ENCODE data around the gene RPS6KA6. TPM values are rescaled to one million over a fixed set of nuclear protein-coding genes. Genes with fewer than 3 reads are reported as not detected.

RPS6KA6 gene
- polyA plus RNA-seq, 1 of the 3 experiments (the other 2 are of a cell fraction) = 1.7 TPM

GRCh38 chrX:84205276-84205675 lies 17.3 kb upstream of the RPS6KA6 start (continued):
- TF ChIP-seq, protein P1, sequence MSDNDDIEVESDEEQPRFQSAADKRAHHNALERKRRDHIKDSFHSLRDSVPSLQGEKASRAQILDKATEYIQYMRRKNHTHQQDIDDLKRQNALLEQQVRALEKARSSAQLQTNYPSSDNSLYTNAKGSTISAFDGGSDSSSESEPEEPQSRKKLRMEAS (IDR thresholded peaks at IDR 0.05; ENCODE audit: low read depth) = no peak
- TF ChIP-seq FOXJ3 (CRISPR knock-in tag; IDR thresholded peaks at IDR 0.05) = no peak
- TF ChIP-seq, protein P2, sequence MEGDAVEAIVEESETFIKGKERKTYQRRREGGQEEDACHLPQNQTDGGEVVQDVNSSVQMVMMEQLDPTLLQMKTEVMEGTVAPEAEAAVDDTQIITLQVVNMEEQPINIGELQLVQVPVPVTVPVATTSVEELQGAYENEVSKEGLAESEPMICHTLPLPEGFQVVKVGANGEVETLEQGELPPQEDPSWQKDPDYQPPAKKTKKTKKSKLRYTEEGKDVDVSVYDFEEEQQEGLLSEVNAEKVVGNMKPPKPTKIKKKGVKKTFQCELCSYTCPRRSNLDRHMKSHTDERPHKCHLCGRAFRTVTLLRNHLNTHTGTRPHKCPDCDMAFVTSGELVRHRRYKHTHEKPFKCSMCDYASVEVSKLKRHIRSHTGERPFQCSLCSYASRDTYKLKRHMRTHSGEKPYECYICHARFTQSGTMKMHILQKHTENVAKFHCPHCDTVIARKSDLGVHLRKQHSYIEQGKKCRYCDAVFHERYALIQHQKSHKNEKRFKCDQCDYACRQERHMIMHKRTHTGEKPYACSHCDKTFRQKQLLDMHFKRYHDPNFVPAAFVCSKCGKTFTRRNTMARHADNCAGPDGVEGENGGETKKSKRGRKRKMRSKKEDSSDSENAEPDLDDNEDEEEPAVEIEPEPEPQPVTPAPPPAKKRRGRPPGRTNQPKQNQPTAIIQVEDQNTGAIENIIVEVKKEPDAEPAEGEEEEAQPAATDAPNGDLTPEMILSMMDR (IDR thresholded peaks at IDR 0.05) = no peak
- no peak for TF ChIP-seq TAF1 (IDR thresholded peaks at IDR 0.05; ENCODE audit: borderline replicate concordance, low read depth, low read length)
- no peak for TF ChIP-seq MXI1 (IDR thresholded peaks at IDR 0.05; ENCODE audit: low read depth, low read length)
- no peak for TF ChIP-seq RXRA (IDR thresholded peaks at IDR 0.05; ENCODE audit: borderline replicate concordance, low read depth)
- TF ChIP-seq, protein P3, sequence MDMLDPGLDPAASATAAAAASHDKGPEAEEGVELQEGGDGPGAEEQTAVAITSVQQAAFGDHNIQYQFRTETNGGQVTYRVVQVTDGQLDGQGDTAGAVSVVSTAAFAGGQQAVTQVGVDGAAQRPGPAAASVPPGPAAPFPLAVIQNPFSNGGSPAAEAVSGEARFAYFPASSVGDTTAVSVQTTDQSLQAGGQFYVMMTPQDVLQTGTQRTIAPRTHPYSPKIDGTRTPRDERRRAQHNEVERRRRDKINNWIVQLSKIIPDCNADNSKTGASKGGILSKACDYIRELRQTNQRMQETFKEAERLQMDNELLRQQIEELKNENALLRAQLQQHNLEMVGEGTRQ (IDR thresholded peaks at IDR 0.05; ENCODE audit: borderline replicate concordance, low read depth, low read length) = no peak
- no peak for TF ChIP-seq FOSL2 (IDR thresholded peaks at IDR 0.05; ENCODE audit: borderline replicate concordance, low read depth)
- TF ChIP-seq NFIC (IDR thresholded peaks at IDR 0.05; ENCODE audit: borderline replicate concordance) = no peak
- TF ChIP-seq SMC3 (IDR thresholded peaks at IDR 0.05; ENCODE audit: low read depth, low read length) = no peak
- no peak for TF ChIP-seq POLR2AphosphoS5 (IDR thresholded peaks at IDR 0.05; ENCODE audit: low read depth, low read length)

GRCh38 chrX:84199688-84200087 lies 11.7 kb upstream of the RPS6KA6 start:
- no peak for DNase-seq
- Histone ChIP-seq H3K4me1 (ENCODE audit: control insufficient read depth in 1 of 2, insufficient read depth in 2 of 2, low read depth in 1 of 2, low read length in 1 of 2) (no peaks in the 10 kb centered on the region), H4K20me1 (ENCODE audit: insufficient read depth) (no peaks in the 10 kb centered on the region), H3K4me3 (ENCODE audit: low read depth in 2 of 2, low read length in 1 of 2) (no peak overlapping the region), H3F3A (replicated peaks; ENCODE audit: insufficient read depth) (no peaks in the 10 kb centered on the region), H3K79me2 (ENCODE audit: insufficient read depth) (no peaks in the 10 kb centered on the region), H3K27ac (ENCODE audit: low read depth in 2 of 2, low read length in 1 of 2) (no peak overlapping the region), H3K9me2 (no peaks in the 10 kb centered on the region), H2AFZ (ENCODE audit: low read depth) (no peak overlapping the region), H3K9ac (no peak overlapping the region), H3K36me3 (replicated peaks in 1 of 2; ENCODE audit: control insufficient read depth in 1 of 2, insufficient read depth in 2 of 2, low read length in 1 of 2) (no peaks in the 10 kb centered on the region), H3K4me2 (no peak overlapping the region), H3K27me3 (ENCODE audit: insufficient read depth) (no peaks in the 10 kb centered on the region), H3K9me3 (no peaks in the 10 kb centered on the region)
- ChIA-PET POLR2A (no interaction called here), CTCF (no interaction called here)
- TF ChIP-seq, protein P1 (IDR thresholded peaks at IDR 0.05; ENCODE audit: low read depth) = no peak
- TF ChIP-seq NRF1 (IDR thresholded peaks at IDR 0.05; ENCODE audit: low read depth, low read length) = no peak
- TF ChIP-seq PBX3 (IDR thresholded peaks at IDR 0.05) = no peak
- TF ChIP-seq RFX5 (IDR thresholded peaks at IDR 0.05; ENCODE audit: low read length) = no peak
- TF ChIP-seq FOXM1 (IDR thresholded peaks at IDR 0.05; ENCODE audit: low read depth) = no peak
- no peak for TF ChIP-seq FOXJ3 (CRISPR knock-in tag; IDR thresholded peaks at IDR 0.05)
- no peak for TF ChIP-seq ELF1 (IDR thresholded peaks at IDR 0.05)
- no peak for TF ChIP-seq TCF12 (IDR thresholded peaks at IDR 0.05)
- no peak for TF ChIP-seq SIN3A (IDR thresholded peaks at IDR 0.05; ENCODE audit: borderline replicate concordance, low read depth, low read length)
- no peak for TF ChIP-seq JUND (IDR thresholded peaks at IDR 0.05)
- no peak for TF ChIP-seq MEF2A (IDR thresholded peaks at IDR 0.05; ENCODE audit: borderline replicate concordance, low read depth)
- TF ChIP-seq CHD2 (IDR thresholded peaks at IDR 0.05; ENCODE audit: low read length, partially characterized antibody) = no peak
- TF ChIP-seq, protein P4, sequence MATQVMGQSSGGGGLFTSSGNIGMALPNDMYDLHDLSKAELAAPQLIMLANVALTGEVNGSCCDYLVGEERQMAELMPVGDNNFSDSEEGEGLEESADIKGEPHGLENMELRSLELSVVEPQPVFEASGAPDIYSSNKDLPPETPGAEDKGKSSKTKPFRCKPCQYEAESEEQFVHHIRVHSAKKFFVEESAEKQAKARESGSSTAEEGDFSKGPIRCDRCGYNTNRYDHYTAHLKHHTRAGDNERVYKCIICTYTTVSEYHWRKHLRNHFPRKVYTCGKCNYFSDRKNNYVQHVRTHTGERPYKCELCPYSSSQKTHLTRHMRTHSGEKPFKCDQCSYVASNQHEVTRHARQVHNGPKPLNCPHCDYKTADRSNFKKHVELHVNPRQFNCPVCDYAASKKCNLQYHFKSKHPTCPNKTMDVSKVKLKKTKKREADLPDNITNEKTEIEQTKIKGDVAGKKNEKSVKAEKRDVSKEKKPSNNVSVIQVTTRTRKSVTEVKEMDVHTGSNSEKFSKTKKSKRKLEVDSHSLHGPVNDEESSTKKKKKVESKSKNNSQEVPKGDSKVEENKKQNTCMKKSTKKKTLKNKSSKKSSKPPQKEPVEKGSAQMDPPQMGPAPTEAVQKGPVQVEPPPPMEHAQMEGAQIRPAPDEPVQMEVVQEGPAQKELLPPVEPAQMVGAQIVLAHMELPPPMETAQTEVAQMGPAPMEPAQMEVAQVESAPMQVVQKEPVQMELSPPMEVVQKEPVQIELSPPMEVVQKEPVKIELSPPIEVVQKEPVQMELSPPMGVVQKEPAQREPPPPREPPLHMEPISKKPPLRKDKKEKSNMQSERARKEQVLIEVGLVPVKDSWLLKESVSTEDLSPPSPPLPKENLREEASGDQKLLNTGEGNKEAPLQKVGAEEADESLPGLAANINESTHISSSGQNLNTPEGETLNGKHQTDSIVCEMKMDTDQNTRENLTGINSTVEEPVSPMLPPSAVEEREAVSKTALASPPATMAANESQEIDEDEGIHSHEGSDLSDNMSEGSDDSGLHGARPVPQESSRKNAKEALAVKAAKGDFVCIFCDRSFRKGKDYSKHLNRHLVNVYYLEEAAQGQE (IDR thresholded peaks at IDR 0.05; ENCODE audit: low read depth, low read length) = no peak
- no peak for TF ChIP-seq NFIC (IDR thresholded peaks at IDR 0.05; ENCODE audit: borderline replicate concordance)
- TF ChIP-seq, protein P2 (IDR thresholded peaks at IDR 0.05) = no peak
- 17% methylated on average over 1 of the region's 1 CpG for WGBS (ENCODE audit: low lambda C conversion rate)

All from SK-N-SH (cell line).